ENCODE results near the gene OGFOD3.

The OGFOD3 gene

GRCh38 chr17:82399601-82400101 is 18.7 kb downstream of the OGFOD3 start:
- TF ChIP-seq EP300 (IDR thresholded peaks at IDR 0.05; ENCODE audit: borderline replicate concordance) (0 out of 2 replicates have a peak, but pooled peaks have one; percentile 48), EGR1 (IDR thresholded peaks at IDR 0.05) (no peak), TCF12 (IDR thresholded peaks at IDR 0.05; ENCODE audit: low read depth) (peak; percentile 71)

GRCh38 chr17:82399041-82399441 is 19.3 kb downstream of the OGFOD3 start:
- TF ChIP-seq REST (IDR thresholded peaks at IDR 0.05; ENCODE audit: low read depth): no peak
- 0 out of 2 replicates have a peak, but pooled peaks have one; percentile 9 for TF ChIP-seq EGR1 (IDR thresholded peaks at IDR 0.05)
- TF ChIP-seq USF1 (IDR thresholded peaks at IDR 0.05): 0 out of 2 replicates have a peak, but pooled peaks have one; percentile 4
- peak; percentile 50; the same call in 1 of the 2 replicates for TF ChIP-seq EP300 (IDR thresholded peaks at IDR 0.05; ENCODE audit: borderline replicate concordance)
- TF ChIP-seq CREB1 (IDR thresholded peaks at IDR 0.05; ENCODE audit: low read depth): no peak
- peak; percentile 83 for TF ChIP-seq NFIC (IDR thresholded peaks at IDR 0.05)
- peak; percentile 84 for TF ChIP-seq MAX (IDR thresholded peaks at IDR 0.05)
- TF ChIP-seq RAD21 (IDR thresholded peaks at IDR 0.05; ENCODE audit: low read depth): no peak
- TF ChIP-seq YY1 (IDR thresholded peaks at IDR 0.05; ENCODE audit: low read depth): no peak
- TF ChIP-seq TEAD4 (IDR thresholded peaks at IDR 0.05): 0 out of 2 replicates have a peak, but pooled peaks have one; percentile 26

GRCh38 chr17:82397449-82398335 is 20.7 kb downstream of the OGFOD3 start:
- TF ChIP-seq REST (IDR thresholded peaks at IDR 0.05; ENCODE audit: low read depth) (no peak), TCF12 (IDR thresholded peaks at IDR 0.05; ENCODE audit: low read depth) (no peak), EP300 (IDR thresholded peaks at IDR 0.05; ENCODE audit: borderline replicate concordance) (no peak), CEBPB (IDR thresholded peaks at IDR 0.05) (no peak), YY1 (IDR thresholded peaks at IDR 0.05; ENCODE audit: low read depth) (no peak), EGR1 (IDR thresholded peaks at IDR 0.05) (no peak), TEAD4 (IDR thresholded peaks at IDR 0.05) (no peak), FOXM1 (IDR thresholded peaks at IDR 0.05; ENCODE audit: borderline replicate concordance, low read depth) (no peak), ZBTB7A (IDR thresholded peaks at IDR 0.05; ENCODE audit: low read depth) (no peak), MAX (IDR thresholded peaks at IDR 0.05) (no peak), NFIC (IDR thresholded peaks at IDR 0.05) (no peak), TAF1 (IDR thresholded peaks at IDR 0.05; ENCODE audit: low read depth) (no peak), CREB1 (IDR thresholded peaks at IDR 0.05; ENCODE audit: low read depth) (no peak), RAD21 (IDR thresholded peaks at IDR 0.05; ENCODE audit: low read depth) (no peak), USF1 (IDR thresholded peaks at IDR 0.05) (no peak)

- TF ChIP-seq EP300 (IDR thresholded peaks at IDR 0.05; ENCODE audit: borderline replicate concordance): no peak
- TF ChIP-seq REST (IDR thresholded peaks at IDR 0.05; ENCODE audit: low read depth): peak; percentile 77
These were observed 21.6 kb downstream of the OGFOD3 start for GRCh38 chr17:82396601-82397435.

All from Ishikawa (cell line).